Left lobe of liver (tissue), 2 donors: ENCODE data around the gene ZFP36. TPM values are rescaled to one million over a fixed set of nuclear protein-coding genes. Genes with fewer than 3 reads are reported as not detected.

Source experiments
- ATAC-seq: fragments of 200-7000 bp; cut with Tn5 transposase; one replicate; pipeline ENCODE4 v1.9.1; 2020; ENCODE audit warnings: mild to moderate bottlenecking, moderate library complexity
- DNase-seq: peaks from one replicate; pipeline ENCODE4 v3.0.0-alpha.2; 2020; ENCODE audit warnings: low spot score
- total RNA-seq: library from RNA; stranded (reverse); gene quantifications from one replicate; pipeline ENCODE4 v1.2.1, GENCODE V29; 2021
- donor health status: DM: no; HTN: no; CAD: no; lungs with moderate emphysema.
- donor health status: DM: no; HTN: yes; CAD: no.

Gene ZFP36
- total RNA-seq, 1 donor from 2014 or later: 44.0 TPM

GRCh38 chr19:39403331-39404312 is 3.0 kb upstream of the ZFP36 start:
- DNase-seq (peak; percentile 88), ATAC-seq (no peak)

GRCh38 chr19:39405261-39405957 is 1.2 kb upstream of the ZFP36 start:
- DNase-seq: no peak
- ATAC-seq: no peak

GRCh38 chr19:39405958-39406655 is 540 bp upstream of the ZFP36 start:
- DNase-seq (no peak), ATAC-seq (peak; percentile 2)

GRCh38 chr19:39407410-39407659 is 688 bp downstream of the ZFP36 start:
- DNase-seq (no peak), ATAC-seq (no peak)

GRCh38 chr19:39407660-39408391 is 1.2 kb downstream of the ZFP36 start:
- no peak for ATAC-seq

GRCh38 chr19:39408392-39409207 is 2.0 kb downstream of the ZFP36 start:
- ATAC-seq (no peak), DNase-seq (peak; percentile 60)

More at GRCh38 chr19:39407660-39408391, 1.2 kb downstream of the ZFP36 start:
- peak; percentile 67 for DNase-seq

GRCh38 chr19:39409208-39410016 is 2.8 kb downstream of the ZFP36 start:
- ATAC-seq: peak; percentile 41
- peak; percentile 96 for DNase-seq

GRCh38 chr19:39410017-39410830 is 3.6 kb downstream of the ZFP36 start:
- peak; percentile 5 for ATAC-seq
- peak; percentile 75 for DNase-seq

- no peak for ATAC-seq
- no peak for DNase-seq
Observed at GRCh38 chr19:39410831-39411080, 4.1 kb downstream of the ZFP36 start.

GRCh38 chr19:39411081-39411831 is 4.6 kb downstream of the ZFP36 start:
- ATAC-seq (peak; percentile 36), DNase-seq (peak; percentile 89)

- ATAC-seq: peak; percentile 57
- peak; percentile 89 for DNase-seq
Observed at GRCh38 chr19:39411832-39412099, 5.1 kb downstream of the ZFP36 start.

- ATAC-seq: peak; percentile 55
- peak; percentile 97 for DNase-seq
Observed at GRCh38 chr19:39412100-39412866, 5.6 kb downstream of the ZFP36 start, which contains the start of gene PLEKHG2. Gene PLEKHG2 (plus strand): TSS chr19:39412669. CDS start chr19:39414087, 1,418 bp downstream.

GRCh38 chr19:39412867-39413271 is 6.2 kb downstream of the ZFP36 start:
- ATAC-seq (no peak), DNase-seq (no peak)

- DNase-seq (no peak), ATAC-seq (no peak)
Observed at GRCh38 chr19:39413272-39413910, 6.7 kb downstream of the ZFP36 start.

GRCh38 chr19:39413911-39414608 is 7.4 kb downstream of the ZFP36 start:
- no peak for DNase-seq
- no peak for ATAC-seq
